HepG2 (cell line): ENCODE measurements around the gene DUSP7. TPM values are rescaled to one million over a fixed set of nuclear protein-coding genes. Genes with fewer than 3 reads are reported as not detected.

Experiments used
- ATAC-seq: fragments of 200-7000 bp; cut with Tn5 transposase; 3 replicates; pipeline ENCODE4 v1.9.1; 2020; ENCODE audit warnings: mild to moderate bottlenecking, moderate library complexity
- BruUV-seq: library from RNA; stranded (reverse); fragments of 400-500 nt; replicated peaks from 2 replicates; lab custom pipeline; 2021; lab: Mats Ljungman, UMichigan
- CTCF ChIA-PET: fragments of 300-600 bp; formaldehyde crosslinking; extraction: SDS; loops from one replicate; lab custom pipeline; 2021; ENCODE audit warnings: low total read pairs, inconsistent platforms, low intra/inter-chr PET ratio; lab: Yijun Ruan, JAX
- POLR2A ChIA-PET: fragments of 350-600 bp; sonication (Branson Sonifier 250); formaldehyde crosslinking; loops from one replicate; lab custom pipeline; 2020; ENCODE audit warnings: antibody characterized with exemption, inconsistent platforms; lab: Yijun Ruan, JAX
- DNase-seq: peaks from one replicate; pipeline ENCODE4 v3.0.0-alpha.2; 2015; ENCODE audit warnings: low spot score
- FAIRE-seq: peaks from 3 replicates; lab custom pipeline; 2011; peaks lifted over from hg19 to GRCh38; lab: Jason Lieb, UNC
- H2AFZ ChIP-seq: one replicate; pipeline ENCODE4 v1.6.1; 2011; ENCODE audit warnings: low read length, inconsistent platforms
- H3K27ac ChIP-seq: fragments of 300-600 bp; 3 replicates; pipeline ENCODE4 v1.8.0; 2011; ENCODE audit warnings: mixed run types, mild to moderate bottlenecking, mixed read lengths, low read length, inconsistent platforms; ENCODE audit not compliant: insufficient read depth; ENCODE audit errors: extremely low read length
- H3K27me3 ChIP-seq, 2 experiments: fragments of 200-600 bp in 1 of 2; 2 replicates in 1 of 2; 3 replicates in 1 of 2; pipeline versions ENCODE4 v1.6.0 to v1.8.0; 2011; ENCODE audit warnings: low read length in 2 of 2, mild to moderate bottlenecking in 2 of 2, moderate library complexity in 2 of 2, inconsistent platforms in 1 of 2; ENCODE audit not compliant: insufficient read depth in 2 of 2, control insufficient read depth in 1 of 2
- H3K36me3 ChIP-seq, 2 experiments: fragments of 200-600 bp in 1 of 2; replicated peaks in 1 of 2; 2 replicates in 1 of 2; 3 replicates in 1 of 2; pipeline versions ENCODE4 v1.5.1 to v1.8.0; 2011; ENCODE audit warnings: low read length in 2 of 2, inconsistent platforms in 1 of 2; ENCODE audit not compliant: insufficient read depth in 2 of 2, control insufficient read depth in 1 of 2
- H3K4me1 ChIP-seq: 2 replicates; pipeline ENCODE4 v1.5.1; 2012; ENCODE audit warnings: low read length, inconsistent platforms; ENCODE audit not compliant: insufficient read depth
- H3K4me2 ChIP-seq: 2 replicates; pipeline ENCODE4 v1.6.0; 2011; ENCODE audit warnings: low read depth, low read length, inconsistent platforms
- H3K4me3 ChIP-seq, 3 experiments: fragments of 200-600 bp in 1 of 3; sonication (generic), shearing (Covaris generic) in 1 of 3; replicated peaks in 1 of 3; 2 replicates each; pipeline ENCODE4 v1.5.1; 2011 to 2016; ENCODE audit warnings: low read length in 3 of 3, inconsistent platforms in 2 of 3, low read depth in 2 of 3, mild to moderate bottlenecking in 2 of 3, control low read depth in 1 of 3, mixed read lengths in 1 of 3; ENCODE audit not compliant: insufficient read depth in 1 of 3
- H3K79me2 ChIP-seq: one replicate; pipeline ENCODE4 v1.6.1; 2011; ENCODE audit warnings: low read length, inconsistent platforms; ENCODE audit not compliant: insufficient read depth
- H3K9ac ChIP-seq: 2 replicates; pipeline ENCODE4 v1.6.0; 2011; ENCODE audit warnings: mild to moderate bottlenecking, low read depth, low read length, inconsistent platforms; ENCODE audit not compliant: insufficient read depth
- H3K9me3 ChIP-seq: 2 replicates; pipeline ENCODE4 v1.5.1; 2012; ENCODE audit warnings: mild to moderate bottlenecking, low read length
- H4K20me1 ChIP-seq: 2 replicates; pipeline ENCODE4 v1.6.0; 2011; ENCODE audit warnings: inconsistent platforms, mild to moderate bottlenecking, low read length, moderate library complexity; ENCODE audit not compliant: insufficient read depth
- HOXD1 ChIP-seq: sonication (generic); formaldehyde crosslinking; IDR thresholded peaks from 2 replicates; pipeline ENCODE4 v1.5.0; 2020; ENCODE audit warnings: missing genetic modification reagents
- NFKB2 ChIP-seq: sonication (generic); formaldehyde crosslinking; IDR thresholded peaks from 2 replicates; pipeline ENCODE4 v1.4.0; 2020; ENCODE audit warnings: missing genetic modification reagents, borderline replicate concordance
- PRPF4 ChIP-seq: fragments of 200-400 bp; formaldehyde crosslinking; IDR thresholded peaks from 2 replicates; pipeline ENCODE4 v1.6.1; 2016; ENCODE audit warnings: low read length, low read depth; ENCODE audit not compliant: poor library complexity, severe bottlenecking
- SP1 ChIP-seq, 2 experiments: fragments of 450-650 bp in 1 of 2; sonication (generic) in 1 of 2; formaldehyde crosslinking in 1 of 2; IDR thresholded peaks; 2 replicates each; pipeline versions ENCODE4 v1.4.0 to v1.6.1; 2016 to 2020; ENCODE audit warnings: missing genetic modification reagents in 1 of 2
- XBP1 ChIP-seq: sonication (generic); formaldehyde crosslinking; IDR thresholded peaks from 2 replicates; pipeline ENCODE4 v1.5.0; 2020; ENCODE audit warnings: missing genetic modification reagents
- ZNF292 ChIP-seq: sonication (generic); formaldehyde crosslinking; IDR thresholded peaks from 2 replicates; pipeline ENCODE4 v1.8.1; 2022; ENCODE audit warnings: mild to moderate bottlenecking, low read depth, missing genetic modification reagents, borderline replicate concordance
- ZNF772 ChIP-seq: sonication (generic); formaldehyde crosslinking; IDR thresholded peaks from 2 replicates; pipeline ENCODE4 v1.5.0; 2020; ENCODE audit warnings: mild to moderate bottlenecking, missing genetic modification reagents
- WGBS: methylation state at CpG from one replicate; pipeline ENCODE4 v1.1.6; 2017; ENCODE audit warnings: low lambda C conversion rate; 5-methylcytosine and 5-hydroxymethylcytosine counted together
- in situ Hi-C: cut with HindIII; loops from 2 replicates; pipeline ENCODE4 v1.10.0; 2017; ENCODE audit warnings: low pct_unique_long_range_greater_than_20kb; ENCODE audit not compliant: extremely low pct_ligation_motif_present
- intact Hi-C: fragments of 100-400 bp; cut with micrococcal nuclease; formaldehyde crosslinking; loops from one replicate; pipeline ENCODE4 v1.10.0; 2022; ENCODE audit not compliant: unreplicated experiment
- polyA plus RNA-seq, 8 experiments: library from polyadenylated mRNA; depleted of rRNA in 3 of 8; stranded (reverse) in 7 of 8; unstranded in 1 of 8; fragments of >200 nt; fragmentation: Illumina TruSeq in 4 of 8; extraction: Trizol in 4 of 8; gene quantifications; 2 replicates each; pipeline versions ENCODE4 v1.2.1 to v1.2.3, GENCODE V29; 2011 to 2016; ENCODE audit warnings: low read depth in 4 of 8, missing spikeins in 1 of 8, mixed read lengths in 1 of 8; ENCODE audit not compliant: insufficient read depth in 1 of 8
- total RNA-seq, 5 experiments: library from RNA; depleted of rRNA; stranded (reverse); fragments of >200 nt; fragmentation: Illumina TruSeq; extraction: Trizol; gene quantifications; 2 replicates each; pipeline ENCODE4 v1.2.3, GENCODE V29; 2016; ENCODE audit warnings: low read depth in 1 of 5
- TF ChIP-seq, protein P1 (sequence below): sonication (generic); formaldehyde crosslinking; IDR thresholded peaks from 2 replicates; pipeline ENCODE4 v1.5.1; 2020; ENCODE audit warnings: mild to moderate bottlenecking, missing genetic modification reagents, moderate library complexity
- TF ChIP-seq, protein P2 (sequence below): sonication (generic); formaldehyde crosslinking; IDR thresholded peaks from 2 replicates; pipeline ENCODE4 v1.4.0; 2020; ENCODE audit warnings: low read depth, mild to moderate bottlenecking, missing genetic modification reagents
- TF ChIP-seq, protein P3 (sequence below): sonication (generic); formaldehyde crosslinking; IDR thresholded peaks from 2 replicates; pipeline ENCODE4 v1.4.0; 2020; ENCODE audit warnings: mild to moderate bottlenecking, missing genetic modification reagents

The DUSP7 gene
- total and polyA plus RNA-seq, 2 of the 13 experiments (the other 11 are each of a cell fraction or from before 2014, with no cell fraction given) = 6.6 to 8.8 TPM

GRCh38 chr3:52029053-52029452 lies 27.3 kb downstream of the DUSP7 start:
- in situ Hi-C loops = no loop called here

More at GRCh38 chr3:52029053-52029452, 27.3 kb downstream of the DUSP7 start:
- no TSS peak for BruUV-seq
- peak overlapping the region; percentile 68 for H3K4me2 ChIP-seq
- no peaks in the 10 kb centered on the region for H3K9me3 ChIP-seq
- 0% methylated on average over 2 of the region's 9 CpGs for WGBS
- no peak overlapping the region for H3K9ac ChIP-seq
- intact Hi-C loops = no loop called here
- ChIA-PET POLR2A (interaction anchor here (0.9 to 1.4 kb wide), 4 partner anchors 12 to 33 kb away, joined by 3 to 6 read pairs (median 3); partner anchors contain the start of gene RPL29), CTCF (no interaction called here)
- no peaks in the 10 kb centered on the region for H3K79me2 ChIP-seq
- no peak overlapping the region for H2AFZ ChIP-seq
- no peak for FAIRE-seq
- H3K36me3 ChIP-seq = no peaks in the 10 kb centered on the region
- no peaks in the 10 kb centered on the region for H4K20me1 ChIP-seq
- peaks cover 64% of the 10 kb centered on the region for H3K4me1 ChIP-seq
- TF ChIP-seq, protein P1, sequence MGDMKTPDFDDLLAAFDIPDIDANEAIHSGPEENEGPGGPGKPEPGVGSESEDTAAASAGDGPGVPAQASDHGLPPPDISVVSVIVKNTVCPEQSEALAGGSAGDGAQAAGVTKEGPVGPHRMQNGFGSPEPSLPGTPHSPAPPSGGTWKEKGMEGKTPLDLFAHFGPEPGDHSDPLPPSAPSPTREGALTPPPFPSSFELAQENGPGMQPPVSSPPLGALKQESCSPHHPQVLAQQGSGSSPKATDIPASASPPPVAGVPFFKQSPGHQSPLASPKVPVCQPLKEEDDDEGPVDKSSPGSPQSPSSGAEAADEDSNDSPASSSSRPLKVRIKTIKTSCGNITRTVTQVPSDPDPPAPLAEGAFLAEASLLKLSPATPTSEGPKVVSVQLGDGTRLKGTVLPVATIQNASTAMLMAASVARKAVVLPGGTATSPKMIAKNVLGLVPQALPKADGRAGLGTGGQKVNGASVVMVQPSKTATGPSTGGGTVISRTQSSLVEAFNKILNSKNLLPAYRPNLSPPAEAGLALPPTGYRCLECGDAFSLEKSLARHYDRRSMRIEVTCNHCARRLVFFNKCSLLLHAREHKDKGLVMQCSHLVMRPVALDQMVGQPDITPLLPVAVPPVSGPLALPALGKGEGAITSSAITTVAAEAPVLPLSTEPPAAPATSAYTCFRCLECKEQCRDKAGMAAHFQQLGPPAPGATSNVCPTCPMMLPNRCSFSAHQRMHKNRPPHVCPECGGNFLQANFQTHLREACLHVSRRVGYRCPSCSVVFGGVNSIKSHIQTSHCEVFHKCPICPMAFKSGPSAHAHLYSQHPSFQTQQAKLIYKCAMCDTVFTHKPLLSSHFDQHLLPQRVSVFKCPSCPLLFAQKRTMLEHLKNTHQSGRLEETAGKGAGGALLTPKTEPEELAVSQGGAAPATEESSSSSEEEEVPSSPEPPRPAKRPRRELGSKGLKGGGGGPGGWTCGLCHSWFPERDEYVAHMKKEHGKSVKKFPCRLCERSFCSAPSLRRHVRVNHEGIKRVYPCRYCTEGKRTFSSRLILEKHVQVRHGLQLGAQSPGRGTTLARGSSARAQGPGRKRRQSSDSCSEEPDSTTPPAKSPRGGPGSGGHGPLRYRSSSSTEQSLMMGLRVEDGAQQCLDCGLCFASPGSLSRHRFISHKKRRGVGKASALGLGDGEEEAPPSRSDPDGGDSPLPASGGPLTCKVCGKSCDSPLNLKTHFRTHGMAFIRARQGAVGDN = peak; percentile 32
- TF ChIP-seq NFKB2 (peak; percentile 40; the same call in 1 of the 2 replicates), XBP1 (CRISPR knock-in tag) (peak; percentile 33; the same call in 1 of the 2 replicates), ZNF292 (CRISPR knock-in tag) (0 out of 2 replicates have a peak, but pooled peaks have one; percentile 26), HOXD1 (CRISPR knock-in tag) (no peak), SP1 (IDR thresholded peaks at IDR 0.05) (no peak), SP1 (CRISPR knock-in tag; IDR thresholded peaks at IDR 0.05) (no peak), PRPF4 (no peak), ZNF772 (0 out of 2 replicates have a peak, but pooled peaks have one; percentile 15)
- TF ChIP-seq, protein P2, sequence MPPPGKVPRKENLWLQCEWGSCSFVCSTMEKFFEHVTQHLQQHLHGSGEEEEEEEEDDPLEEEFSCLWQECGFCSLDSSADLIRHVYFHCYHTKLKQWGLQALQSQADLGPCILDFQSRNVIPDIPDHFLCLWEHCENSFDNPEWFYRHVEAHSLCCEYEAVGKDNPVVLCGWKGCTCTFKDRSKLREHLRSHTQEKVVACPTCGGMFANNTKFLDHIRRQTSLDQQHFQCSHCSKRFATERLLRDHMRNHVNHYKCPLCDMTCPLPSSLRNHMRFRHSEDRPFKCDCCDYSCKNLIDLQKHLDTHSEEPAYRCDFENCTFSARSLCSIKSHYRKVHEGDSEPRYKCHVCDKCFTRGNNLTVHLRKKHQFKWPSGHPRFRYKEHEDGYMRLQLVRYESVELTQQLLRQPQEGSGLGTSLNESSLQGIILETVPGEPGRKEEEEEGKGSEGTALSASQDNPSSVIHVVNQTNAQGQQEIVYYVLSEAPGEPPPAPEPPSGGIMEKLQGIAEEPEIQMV (CRISPR knock-in tag) = no peak
- TF ChIP-seq, protein P3, sequence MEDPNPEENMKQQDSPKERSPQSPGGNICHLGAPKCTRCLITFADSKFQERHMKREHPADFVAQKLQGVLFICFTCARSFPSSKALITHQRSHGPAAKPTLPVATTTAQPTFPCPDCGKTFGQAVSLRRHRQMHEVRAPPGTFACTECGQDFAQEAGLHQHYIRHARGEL (CRISPR knock-in tag) = no peak
- ATAC-seq = peak; percentile 10; the same call in 2 of the 3 replicates
- H3K27me3 ChIP-seq = peaks cover 1 to 21% of the 10 kb centered on the region in 2 experiments; a peak in 4 of 5 replicates
- no peak for DNase-seq
- H3K27ac ChIP-seq = no peak overlapping the region
- peak overlapping the region in 1 of 3 experiments; percentile 41; a peak in 1 of 6 replicates for H3K4me3 ChIP-seq
